Subcutaneous adipose tissue (tissue), 4 donors: ENCODE data around the gene KIF4A. TPM values are rescaled to one million over a fixed set of nuclear protein-coding genes. Genes with fewer than 3 reads are reported as not detected.

Source experiments
- CTCF ChIP-seq: fragments of 450-650 bp; IDR thresholded peaks from one replicate; pipeline ENCODE4 v1.5.1; 2016; ENCODE audit warnings: low read depth, mild to moderate bottlenecking, control low read depth, antibody characterized with exemption, moderate library complexity
- total RNA-seq, 4 donors: library from RNA; depleted of rRNA; stranded (reverse); fragments of >200 nt; gene quantifications; one replicate each; pipeline ENCODE4 v1.1.0, GENCODE V29; 2016

The KIF4A gene
- 1 to 10 TPM in 1 of 4 donors, under 1 TPM in 2, not detected in 1; 0.16 to 1.9 (median 0.88) TPM for total RNA-seq

GRCh38 chrX:70289793-70290770 is at the start of gene KIF4A, which contains the start of gene PDZD11:
Gene KIF4A, plus strand, starts transcription at chrX:70290104. Its CDS starts 355 bp downstream, at chrX:70290459.
Gene PDZD11, minus strand, starts transcription at chrX:70289927. Its CDS starts 586 bp downstream, at chrX:70289341.
- TF ChIP-seq CTCF, result no peak

- TF ChIP-seq CTCF, result no peak
These were observed 49.2 kb upstream of the KIF4A start for GRCh38 chrX:70240751-70241150.

- TF ChIP-seq CTCF, result no peak
These were observed 48.4 kb upstream of the KIF4A start for GRCh38 chrX:70241501-70241900.

- TF ChIP-seq CTCF, result no peak
These were observed 45.0 kb upstream of the KIF4A start for GRCh38 chrX:70244881-70245280.

- no peak for TF ChIP-seq CTCF
These were observed 42.7 kb upstream of the KIF4A start for GRCh38 chrX:70247252-70247651.

- TF ChIP-seq CTCF, result no peak
These were observed 37.4 kb upstream of the KIF4A start for GRCh38 chrX:70252491-70252890.

GRCh38 chrX:70253377-70254062 is 36.4 kb upstream of the KIF4A start:
- no peak for TF ChIP-seq CTCF
